HEK293 (cell line): ENCODE results near the gene LDLRAD3.

Experiments used
- EGR2 ChIP-seq: fragments of 450-650 bp; formaldehyde crosslinking; IDR thresholded peaks from 2 replicates; pipeline ENCODE4 v1.5.1; 2016; ENCODE audit warnings: low read depth, missing biosample characterization, missing genetic modification characterization
- GFI1B ChIP-seq: fragments of 450-650 bp; formaldehyde crosslinking; IDR thresholded peaks from 2 replicates; pipeline ENCODE4 v1.5.1; 2016; ENCODE audit warnings: missing biosample characterization, missing genetic modification characterization
- HOXA7 ChIP-seq: sonication (generic); formaldehyde crosslinking; IDR thresholded peaks from 2 replicates; pipeline ENCODE4 v1.8.1; 2022; ENCODE audit warnings: missing genetic modification reagents, borderline replicate concordance
- KLF16 ChIP-seq: fragments of 450-650 bp; formaldehyde crosslinking; IDR thresholded peaks from 2 replicates; pipeline ENCODE4 v1.5.1; 2017; ENCODE audit warnings: missing biosample characterization, missing genetic modification characterization
- MEIS1 ChIP-seq: sonication (generic); formaldehyde crosslinking; IDR thresholded peaks from 2 replicates; pipeline ENCODE4 v1.8.1; 2022; ENCODE audit warnings: missing genetic modification reagents, mild to moderate bottlenecking, borderline replicate concordance
- SCRT1 ChIP-seq: fragments of 450-650 bp; formaldehyde crosslinking; IDR thresholded peaks from 2 replicates; pipeline ENCODE4 v1.5.1; 2016; ENCODE audit warnings: missing biosample characterization, missing genetic modification characterization, borderline replicate concordance
- WT1 ChIP-seq: fragments of 450-650 bp; formaldehyde crosslinking; IDR thresholded peaks from 2 replicates; pipeline ENCODE4 v1.5.1; 2016; ENCODE audit warnings: missing biosample characterization, missing genetic modification characterization
- ZBTB17 ChIP-seq: fragments of 450-650 bp; formaldehyde crosslinking; IDR thresholded peaks from 2 replicates; pipeline ENCODE4 v1.5.1; 2016; ENCODE audit warnings: missing biosample characterization, missing genetic modification characterization
- ZEB2 ChIP-seq: fragments of 450-650 bp; formaldehyde crosslinking; IDR thresholded peaks from 2 replicates; pipeline ENCODE4 v1.5.1; 2016; ENCODE audit warnings: missing biosample characterization, missing genetic modification characterization
- ZFP3 ChIP-seq: fragments of 450-650 bp; formaldehyde crosslinking; IDR thresholded peaks from 2 replicates; pipeline ENCODE4 v1.5.1; 2016; ENCODE audit warnings: low read depth, missing biosample characterization, missing genetic modification characterization
- ZFP41 ChIP-seq: fragments of 450-650 bp; formaldehyde crosslinking; IDR thresholded peaks from 2 replicates; pipeline ENCODE4 v1.5.1; 2016; ENCODE audit warnings: missing biosample characterization, missing genetic modification characterization, borderline replicate concordance
- ZNF10 ChIP-seq: fragments of 450-650 bp; formaldehyde crosslinking; IDR thresholded peaks from 2 replicates; pipeline ENCODE4 v1.5.1; 2017; ENCODE audit warnings: missing biosample characterization, missing genetic modification characterization
- ZNF121 ChIP-seq: fragments of 450-650 bp; formaldehyde crosslinking; IDR thresholded peaks from 2 replicates; pipeline ENCODE4 v1.5.1; 2016; ENCODE audit warnings: missing biosample characterization, missing genetic modification characterization
- ZNF157 ChIP-seq: fragments of 450-650 bp; formaldehyde crosslinking; IDR thresholded peaks from 2 replicates; pipeline ENCODE4 v1.5.1; 2016; ENCODE audit warnings: missing biosample characterization, missing genetic modification characterization
- ZNF169 ChIP-seq: fragments of 450-650 bp; formaldehyde crosslinking; IDR thresholded peaks from 2 replicates; pipeline ENCODE4 v1.5.1; 2016; ENCODE audit warnings: missing biosample characterization, missing genetic modification characterization
- ZNF175 ChIP-seq: fragments of 450-650 bp; formaldehyde crosslinking; IDR thresholded peaks from 2 replicates; pipeline ENCODE4 v1.5.1; 2016; ENCODE audit warnings: missing biosample characterization, missing genetic modification characterization
- ZNF2 ChIP-seq: fragments of 450-650 bp; formaldehyde crosslinking; IDR thresholded peaks from 2 replicates; pipeline ENCODE4 v1.5.1; 2016; ENCODE audit warnings: missing biosample characterization, missing genetic modification characterization
- ZNF214 ChIP-seq: fragments of 450-650 bp; formaldehyde crosslinking; IDR thresholded peaks from 2 replicates; pipeline ENCODE4 v1.5.1; 2017; ENCODE audit warnings: missing biosample characterization, mild to moderate bottlenecking, missing genetic modification characterization, borderline replicate concordance
- ZNF239 ChIP-seq: fragments of 450-650 bp; formaldehyde crosslinking; IDR thresholded peaks from 2 replicates; pipeline ENCODE4 v1.5.1; 2016; ENCODE audit warnings: missing biosample characterization, missing genetic modification characterization
- ZNF292 ChIP-seq: fragments of 450-650 bp; formaldehyde crosslinking; IDR thresholded peaks from 2 replicates; pipeline ENCODE4 v1.5.1; 2016; ENCODE audit warnings: low read depth, missing biosample characterization, missing genetic modification characterization, borderline replicate concordance
- ZNF311 ChIP-seq: fragments of 450-650 bp; formaldehyde crosslinking; IDR thresholded peaks from 2 replicates; pipeline ENCODE4 v1.5.1; 2017; ENCODE audit warnings: missing biosample characterization, missing genetic modification characterization, borderline replicate concordance
- ZNF37A ChIP-seq: fragments of 450-650 bp; IDR thresholded peaks from 2 replicates; pipeline ENCODE4 v1.5.1; 2018; ENCODE audit warnings: missing biosample characterization, missing genetic modification characterization
- ZNF530 ChIP-seq: fragments of 450-650 bp; formaldehyde crosslinking; IDR thresholded peaks from 2 replicates; pipeline ENCODE4 v1.5.1; 2016; ENCODE audit warnings: low read depth, missing biosample characterization, missing genetic modification characterization
- ZNF555 ChIP-seq: fragments of 450-650 bp; formaldehyde crosslinking; conservative IDR thresholded peaks from 2 replicates; pipeline ENCODE4 v1.5.1; 2017; ENCODE audit warnings: missing biosample characterization, mild to moderate bottlenecking, missing genetic modification characterization, inconsistent platforms
- ZNF596 ChIP-seq: fragments of 450-650 bp; IDR thresholded peaks from 2 replicates; pipeline ENCODE4 v1.5.0; 2018; ENCODE audit warnings: missing biosample characterization, mild to moderate bottlenecking, missing genetic modification characterization, moderate library complexity
- ZNF610 ChIP-seq: fragments of 450-650 bp; formaldehyde crosslinking; IDR thresholded peaks from 2 replicates; pipeline ENCODE4 v1.5.1; 2016; ENCODE audit warnings: missing biosample characterization, missing genetic modification characterization, borderline replicate concordance
- ZNF704 ChIP-seq: fragments of 450-650 bp; formaldehyde crosslinking; IDR thresholded peaks from 2 replicates; pipeline ENCODE4 v1.5.1; 2016; ENCODE audit warnings: missing biosample characterization, missing genetic modification characterization
- ZNF747 ChIP-seq: fragments of 450-650 bp; formaldehyde crosslinking; IDR thresholded peaks from 2 replicates; pipeline ENCODE4 v1.5.1; 2016; ENCODE audit warnings: missing biosample characterization, missing genetic modification characterization
- TF ChIP-seq, protein P1 (sequence below): fragments of 450-650 bp; formaldehyde crosslinking; IDR thresholded peaks from 2 replicates; pipeline ENCODE4 v1.5.1; 2017; ENCODE audit warnings: missing biosample characterization, missing genetic modification characterization
- TF ChIP-seq, protein P2 (sequence below): fragments of 450-650 bp; formaldehyde crosslinking; conservative IDR thresholded peaks from 2 replicates; pipeline ENCODE4 v1.5.1; 2016; ENCODE audit warnings: low read depth, missing biosample characterization, missing genetic modification characterization
- TF ChIP-seq, protein P3 (sequence below): fragments of 450-650 bp; formaldehyde crosslinking; IDR thresholded peaks from 2 replicates; pipeline ENCODE4 v1.5.1; 2016; ENCODE audit warnings: missing biosample characterization, missing genetic modification characterization
- TF ChIP-seq, protein P4 (sequence below): sonication (generic); formaldehyde crosslinking; IDR thresholded peaks from 2 replicates; pipeline ENCODE4 v1.8.1; 2022; ENCODE audit warnings: mild to moderate bottlenecking, moderate library complexity, missing genetic modification reagents

Gene LDLRAD3

DNA sequence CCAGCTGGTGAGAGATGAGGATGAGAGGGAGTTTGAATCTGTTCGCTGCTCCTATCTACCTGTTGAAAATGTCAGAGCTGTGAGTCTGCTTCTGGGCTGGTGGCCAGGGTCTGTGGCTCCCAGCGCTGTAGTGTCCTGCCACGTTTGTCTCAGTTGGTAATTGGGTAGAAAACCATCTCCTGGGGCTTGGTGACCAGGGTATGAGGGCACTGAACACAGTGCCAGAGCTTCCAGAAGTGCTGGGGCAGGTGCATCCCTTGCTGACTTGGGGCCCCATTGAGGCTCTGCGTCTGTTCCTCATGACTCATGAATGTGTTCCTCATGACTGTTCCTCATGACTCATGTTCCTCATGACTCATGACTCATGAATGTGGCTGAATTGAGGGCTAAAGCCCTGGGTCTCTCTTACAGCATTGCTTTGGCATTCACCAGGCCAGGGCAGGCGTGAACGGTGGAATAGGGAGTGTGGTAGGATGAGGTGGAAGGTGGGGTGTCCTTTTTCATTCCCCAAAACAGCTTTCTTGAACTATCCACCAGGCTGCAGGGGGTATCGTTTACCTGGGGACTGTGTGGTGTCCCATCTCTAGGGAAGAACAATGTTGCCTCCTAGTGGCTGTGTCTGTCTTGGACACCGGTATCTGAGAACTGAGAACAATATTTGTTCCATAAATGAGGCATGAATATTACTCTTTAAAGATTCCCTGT, 205.8 kb downstream of the LDLRAD3 start (continued):
- TF ChIP-seq ZNF704 (tag by site-specific recombination) (no peak), WT1 (peak; percentile 80), ZNF157 (tag by site-specific recombination) (no peak), ZNF530 (tag by site-specific recombination) (no peak), ZEB2 (tag by site-specific recombination) (peak; percentile 99), ZNF239 (tag by site-specific recombination) (no peak), MEIS1 (no peak), ZNF610 (no peak), ZNF596 (tag by site-specific recombination) (no peak), ZNF311 (tag by site-specific recombination) (no peak), ZFP41 (tag by site-specific recombination) (no peak), ZFP3 (tag by site-specific recombination) (no peak), HOXA7 (CRISPR knock-in tag) (no peak), ZNF2 (tag by site-specific recombination) (peak; percentile 82; the same call in 1 of the 2 replicates), GFI1B (tag by site-specific recombination) (no peak; the same call in 1 of the 2 replicates), ZNF10 (no peak), ZNF214 (tag by site-specific recombination) (no peak), ZNF747 (tag by site-specific recombination) (no peak), SCRT1 (no peak), ZNF169 (no peak), ZNF555 (tag by site-specific recombination) (peak; percentile 83), ZNF175 (tag by site-specific recombination) (no peak), ZNF121 (tag by site-specific recombination) (no peak), EGR2 (tag by site-specific recombination) (no peak), ZNF37A (tag by site-specific recombination) (no peak), ZNF292 (tag by site-specific recombination) (no peak), ZBTB17 (tag by site-specific recombination) (peak; percentile 87), KLF16 (no peak)
- TF ChIP-seq, protein P1, sequence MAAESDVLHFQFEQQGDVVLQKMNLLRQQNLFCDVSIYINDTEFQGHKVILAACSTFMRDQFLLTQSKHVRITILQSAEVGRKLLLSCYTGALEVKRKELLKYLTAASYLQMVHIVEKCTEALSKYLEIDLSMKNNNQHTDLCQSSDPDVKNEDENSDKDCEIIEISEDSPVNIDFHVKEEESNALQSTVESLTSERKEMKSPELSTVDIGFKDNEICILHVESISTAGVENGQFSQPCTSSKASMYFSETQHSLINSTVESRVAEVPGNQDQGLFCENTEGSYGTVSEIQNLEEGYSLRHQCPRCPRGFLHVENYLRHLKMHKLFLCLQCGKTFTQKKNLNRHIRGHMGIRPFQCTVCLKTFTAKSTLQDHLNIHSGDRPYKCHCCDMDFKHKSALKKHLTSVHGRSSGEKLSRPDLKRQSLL (tag by site-specific recombination), result no peak; the same call in 1 of the 2 replicates
- TF ChIP-seq, protein P2, sequence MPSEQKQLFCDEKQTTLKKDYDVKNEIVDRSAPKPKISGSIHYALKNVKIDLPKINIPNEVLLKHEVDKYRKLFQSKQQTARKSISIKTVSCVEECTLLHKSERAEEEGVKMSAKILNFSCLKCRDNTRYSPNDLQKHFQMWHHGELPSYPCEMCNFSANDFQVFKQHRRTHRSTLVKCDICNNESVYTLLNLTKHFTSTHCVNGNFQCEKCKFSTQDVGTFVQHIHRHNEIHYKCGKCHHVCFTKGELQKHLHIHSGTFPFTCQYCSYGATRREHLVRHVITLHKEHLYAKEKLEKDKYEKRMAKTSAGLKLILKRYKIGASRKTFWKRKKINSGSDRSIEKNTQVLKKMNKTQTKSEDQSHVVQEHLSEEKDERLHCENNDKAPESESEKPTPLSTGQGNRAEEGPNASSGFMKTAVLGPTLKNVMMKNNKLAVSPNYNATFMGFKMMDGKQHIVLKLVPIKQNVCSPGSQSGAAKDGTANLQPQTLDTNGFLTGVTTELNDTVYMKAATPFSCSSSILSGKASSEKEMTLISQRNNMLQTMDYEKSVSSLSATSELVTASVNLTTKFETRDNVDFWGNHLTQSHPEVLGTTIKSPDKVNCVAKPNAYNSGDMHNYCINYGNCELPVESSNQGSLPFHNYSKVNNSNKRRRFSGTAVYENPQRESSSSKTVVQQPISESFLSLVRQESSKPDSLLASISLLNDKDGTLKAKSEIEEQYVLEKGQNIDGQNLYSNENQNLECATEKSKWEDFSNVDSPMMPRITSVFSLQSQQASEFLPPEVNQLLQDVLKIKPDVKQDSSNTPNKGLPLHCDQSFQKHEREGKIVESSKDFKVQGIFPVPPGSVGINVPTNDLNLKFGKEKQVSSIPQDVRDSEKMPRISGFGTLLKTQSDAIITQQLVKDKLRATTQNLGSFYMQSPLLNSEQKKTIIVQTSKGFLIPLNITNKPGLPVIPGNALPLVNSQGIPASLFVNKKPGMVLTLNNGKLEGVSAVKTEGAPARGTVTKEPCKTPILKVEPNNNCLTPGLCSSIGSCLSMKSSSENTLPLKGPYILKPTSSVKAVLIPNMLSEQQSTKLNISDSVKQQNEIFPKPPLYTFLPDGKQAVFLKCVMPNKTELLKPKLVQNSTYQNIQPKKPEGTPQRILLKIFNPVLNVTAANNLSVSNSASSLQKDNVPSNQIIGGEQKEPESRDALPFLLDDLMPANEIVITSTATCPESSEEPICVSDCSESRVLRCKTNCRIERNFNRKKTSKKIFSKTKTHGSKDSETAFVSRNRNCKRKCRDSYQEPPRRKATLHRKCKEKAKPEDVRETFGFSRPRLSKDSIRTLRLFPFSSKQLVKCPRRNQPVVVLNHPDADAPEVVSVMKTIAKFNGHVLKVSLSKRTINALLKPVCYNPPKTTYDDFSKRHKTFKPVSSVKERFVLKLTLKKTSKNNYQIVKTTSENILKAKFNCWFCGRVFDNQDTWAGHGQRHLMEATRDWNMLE (tag by site-specific recombination), result peak; percentile 75
- TF ChIP-seq, protein P3, sequence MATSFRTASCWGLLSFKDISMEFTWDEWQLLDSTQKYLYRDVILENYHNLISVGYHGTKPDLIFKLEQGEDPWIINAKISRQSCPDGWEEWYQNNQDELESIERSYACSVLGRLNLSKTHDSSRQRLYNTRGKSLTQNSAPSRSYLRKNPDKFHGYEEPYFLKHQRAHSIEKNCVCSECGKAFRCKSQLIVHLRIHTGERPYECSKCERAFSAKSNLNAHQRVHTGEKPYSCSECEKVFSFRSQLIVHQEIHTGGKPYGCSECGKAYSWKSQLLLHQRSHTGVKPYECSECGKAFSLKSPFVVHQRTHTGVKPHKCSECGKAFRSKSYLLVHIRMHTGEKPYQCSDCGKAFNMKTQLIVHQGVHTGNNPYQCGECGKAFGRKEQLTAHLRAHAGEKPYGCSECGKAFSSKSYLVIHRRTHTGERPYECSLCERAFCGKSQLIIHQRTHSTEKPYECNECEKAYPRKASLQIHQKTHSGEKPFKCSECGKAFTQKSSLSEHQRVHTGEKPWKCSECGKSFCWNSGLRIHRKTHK (tag by site-specific recombination), result no peak; the same call in 1 of the 2 replicates
- TF ChIP-seq, protein P4, sequence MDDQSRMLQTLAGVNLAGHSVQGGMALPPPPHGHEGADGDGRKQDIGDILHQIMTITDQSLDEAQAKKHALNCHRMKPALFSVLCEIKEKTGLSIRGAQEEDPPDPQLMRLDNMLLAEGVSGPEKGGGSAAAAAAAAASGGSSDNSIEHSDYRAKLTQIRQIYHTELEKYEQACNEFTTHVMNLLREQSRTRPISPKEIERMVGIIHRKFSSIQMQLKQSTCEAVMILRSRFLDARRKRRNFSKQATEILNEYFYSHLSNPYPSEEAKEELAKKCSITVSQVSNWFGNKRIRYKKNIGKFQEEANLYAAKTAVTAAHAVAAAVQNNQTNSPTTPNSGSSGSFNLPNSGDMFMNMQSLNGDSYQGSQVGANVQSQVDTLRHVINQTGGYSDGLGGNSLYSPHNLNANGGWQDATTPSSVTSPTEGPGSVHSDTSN, result no peak
